ENCODE measurements around the gene PRIMA1. TPM values are rescaled to one million over a fixed set of nuclear protein-coding genes. Genes with fewer than 3 reads are reported as not detected.

PRIMA1 gene
- total RNA-seq, 1 donor from 2014 or later: 8.4 TPM

DNA sequence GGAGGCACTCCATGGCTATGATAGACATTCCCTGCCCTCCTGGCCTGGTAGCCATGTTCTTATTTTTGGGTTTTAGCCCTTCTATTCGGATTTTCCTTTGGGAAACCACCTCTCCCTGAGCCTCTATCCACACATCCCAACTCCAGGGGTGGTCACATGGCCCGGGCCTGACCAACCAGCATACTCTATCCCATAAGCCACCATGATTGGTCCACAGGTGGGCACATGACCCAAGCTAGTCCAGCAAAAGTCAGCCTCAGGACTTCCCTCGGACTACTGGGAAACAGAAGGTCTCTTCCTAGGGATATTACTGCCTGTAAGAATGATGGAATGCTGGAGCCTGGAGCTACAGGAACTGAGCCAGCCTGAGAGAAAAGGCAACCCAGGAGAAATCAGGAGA is 12.5 kb downstream of the PRIMA1 start:
- no peak for ATAC-seq (ENCODE audit: poor library complexity)
- DNase-seq: no peak
- intact Hi-C loops (cut with DNase I): no loop called here

DNA sequence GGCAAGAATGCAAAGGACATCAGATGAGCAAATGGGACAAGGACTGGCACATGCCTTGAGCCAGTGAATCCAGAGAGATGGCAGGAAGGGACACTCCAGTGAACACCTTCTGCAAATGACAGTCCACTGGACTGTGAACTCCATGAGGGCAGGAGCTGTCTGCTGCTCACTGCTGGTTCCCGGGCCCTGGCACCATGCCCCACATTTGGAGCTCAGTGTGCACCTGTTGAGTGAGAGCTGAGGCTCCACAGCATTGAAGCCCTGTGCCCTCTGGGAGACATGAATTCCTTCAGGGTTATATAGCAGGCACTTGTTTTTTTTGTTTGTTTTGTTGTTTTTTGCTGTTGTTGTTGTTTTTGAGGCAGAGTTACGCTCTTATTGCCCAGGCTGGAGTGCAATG is 13.1 kb downstream of the PRIMA1 start:
- no peak for DNase-seq
- intact Hi-C loops (cut with DNase I): no loop called here

DNA sequence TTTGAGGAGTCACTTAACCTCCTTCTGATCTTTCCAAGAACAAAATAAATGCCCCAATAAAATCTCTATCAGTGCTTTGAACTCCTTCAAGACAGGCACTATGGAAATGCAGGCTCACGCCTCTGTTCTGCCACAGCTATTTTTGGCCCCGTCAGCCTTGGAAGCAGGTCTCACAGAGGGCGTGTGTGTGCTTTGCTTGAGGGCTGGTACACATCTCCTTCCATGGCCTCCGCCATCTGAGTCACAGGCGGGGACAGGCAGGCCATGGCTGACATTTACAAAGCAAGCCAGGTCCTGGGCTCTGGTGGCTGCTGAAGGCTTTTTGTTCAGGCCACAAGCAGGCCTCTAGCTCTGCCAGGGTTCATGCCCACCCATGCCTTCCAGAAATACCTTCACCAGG is 16.0 kb downstream of the PRIMA1 start:
- intact Hi-C loops (cut with DNase I): no loop called here
- peak; percentile 89 for ATAC-seq (ENCODE audit: poor library complexity)
- peak; percentile 48 for DNase-seq

More for the DNA sequence above, 13.1 kb downstream of the PRIMA1 start:
- no peak for ATAC-seq (ENCODE audit: poor library complexity)

DNA sequence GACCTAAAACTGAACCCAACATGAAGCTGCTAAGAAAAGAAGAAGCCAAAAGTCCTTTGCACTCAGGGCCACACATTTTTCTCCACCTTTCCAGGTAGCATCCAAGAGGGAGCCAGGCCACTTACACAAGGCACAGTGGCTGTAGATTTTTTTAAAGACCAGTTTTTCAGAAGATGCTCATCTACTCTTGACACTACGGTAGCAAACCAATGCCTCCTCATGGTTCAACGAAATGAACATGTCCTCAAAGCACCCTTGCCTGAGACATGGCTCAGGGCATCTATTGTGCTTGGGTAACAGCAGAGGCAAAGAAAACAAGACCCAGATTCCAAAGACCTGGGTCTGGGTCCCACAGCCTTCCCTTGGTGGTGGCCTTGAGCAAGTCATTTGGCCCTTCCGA is 22.3 kb downstream of the PRIMA1 start:
- DNase-seq: no peak
- no peak for ATAC-seq (ENCODE audit: poor library complexity)
- intact Hi-C loops (cut with DNase I): no loop called here

DNA sequence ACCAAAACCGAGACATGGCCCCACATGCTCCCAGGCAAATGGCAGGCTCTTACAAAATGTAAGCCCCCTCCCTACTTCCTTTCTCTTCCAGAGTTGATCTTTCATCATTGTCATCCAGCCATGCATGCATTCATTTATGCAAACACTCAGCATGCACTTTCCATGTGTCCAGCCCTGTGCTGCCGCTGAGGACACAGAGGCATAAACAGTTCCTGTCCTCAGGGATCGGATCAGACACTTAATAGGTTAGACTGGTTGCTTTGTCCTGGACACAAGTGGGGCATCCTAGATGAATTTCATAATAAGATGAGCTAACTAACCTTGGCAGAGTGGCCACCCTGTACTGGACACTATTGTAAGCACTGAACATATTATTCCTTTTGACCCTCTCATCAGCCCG is 23.1 kb downstream of the PRIMA1 start:
- intact Hi-C loops (cut with DNase I): no loop called here
- DNase-seq (no peak), ATAC-seq (ENCODE audit: poor library complexity) (no peak)

DNA sequence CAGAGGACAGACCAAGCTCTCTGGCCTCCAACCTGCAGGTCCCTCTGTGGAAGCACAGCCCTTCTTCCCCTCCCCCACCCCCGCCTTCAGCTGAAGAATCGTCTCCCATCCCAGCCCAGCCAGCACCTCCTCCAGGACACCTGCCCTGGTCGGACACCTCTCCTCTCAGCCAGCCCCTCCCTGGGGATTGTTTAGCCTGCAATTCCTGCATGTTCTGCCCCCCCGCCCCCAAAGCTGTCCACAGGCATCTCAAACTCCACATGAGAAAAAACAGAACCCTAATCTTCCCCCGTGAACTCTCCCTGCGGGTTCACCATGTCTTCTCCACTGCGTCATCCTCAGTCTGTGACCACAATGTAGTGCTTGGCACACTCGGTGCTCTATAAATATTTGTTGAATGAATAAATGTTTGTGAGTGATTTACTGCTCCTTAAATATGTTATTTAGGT is 24.1 kb downstream of the PRIMA1 start:
- ATAC-seq (ENCODE audit: poor library complexity) (peak; percentile 75), DNase-seq (peak; percentile 59)
- intact Hi-C loops (cut with DNase I): no loop called here

DNA sequence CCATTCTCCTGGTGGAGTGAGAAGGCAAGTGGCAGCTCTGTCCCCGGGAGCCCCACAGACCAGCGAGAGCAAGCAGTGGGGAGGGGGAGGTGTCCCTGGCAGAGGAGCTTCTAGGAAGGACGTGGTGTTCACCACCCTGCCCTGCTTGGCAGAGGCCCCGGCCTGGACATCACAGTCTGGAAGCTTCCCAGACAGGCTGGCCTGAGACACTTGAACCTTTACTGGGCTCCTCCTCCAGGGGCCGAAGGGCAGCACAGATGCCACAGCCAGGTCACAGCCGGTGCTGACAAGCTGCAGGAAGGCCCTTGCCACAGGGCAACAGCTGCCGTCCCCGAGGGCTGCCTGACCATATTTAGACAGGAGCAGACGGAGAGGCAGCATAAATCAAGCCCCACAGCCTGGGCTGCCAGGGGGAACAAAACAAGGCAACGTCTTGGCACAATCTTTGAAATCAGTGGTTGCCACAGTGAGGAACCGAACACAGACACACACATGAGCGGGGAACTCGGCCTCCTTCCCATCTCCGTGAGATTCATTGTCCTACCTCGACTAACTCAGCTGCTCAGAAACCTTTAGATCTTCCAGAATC is 28.5 kb downstream of the PRIMA1 start:
- ATAC-seq (ENCODE audit: poor library complexity) (peak; percentile 84), DNase-seq (peak; percentile 86)
- intact Hi-C loops (cut with DNase I): no loop called here

DNA sequence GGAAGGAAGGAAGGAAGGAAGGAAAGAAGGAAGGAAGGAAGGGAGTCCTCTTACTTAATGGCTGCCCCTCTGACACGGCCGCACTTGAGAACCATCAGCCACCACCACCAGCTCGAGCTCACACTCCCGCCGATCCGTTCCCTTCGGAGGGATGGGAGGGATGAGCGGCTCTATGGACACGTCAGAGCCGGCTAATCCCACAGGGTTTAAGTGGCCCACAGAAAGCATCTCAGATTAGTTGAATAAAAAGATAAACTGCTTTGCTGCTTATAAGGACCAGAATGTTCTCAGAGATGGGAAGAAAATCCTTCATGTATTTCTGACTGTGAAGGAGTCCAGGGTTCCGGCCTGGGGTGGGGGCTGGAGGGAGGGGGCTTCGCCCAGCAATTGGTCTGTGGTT is 31.1 kb downstream of the PRIMA1 start:
- intact Hi-C loops (cut with DNase I): no loop called here
- DNase-seq (no peak), ATAC-seq (ENCODE audit: poor library complexity) (no peak)

DNA sequence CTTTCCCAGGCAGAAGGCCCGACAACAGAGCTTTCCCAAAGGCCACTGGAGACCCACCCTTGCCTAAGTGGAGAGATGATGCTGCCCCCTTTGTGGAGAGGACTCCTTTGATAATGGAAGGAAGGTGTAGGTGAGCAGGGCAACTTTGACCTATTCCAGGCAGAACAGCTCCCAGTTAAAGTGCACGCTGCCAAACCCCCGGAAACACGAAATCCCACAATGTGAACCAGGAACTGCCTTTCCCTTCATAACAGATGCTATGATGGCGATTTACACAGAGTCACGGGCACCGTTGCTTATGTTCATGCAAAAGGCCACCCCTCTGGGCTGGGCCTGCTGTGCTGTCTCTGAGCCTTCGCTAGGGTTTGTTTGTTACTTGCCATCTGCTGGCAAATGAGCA is 34.6 kb downstream of the PRIMA1 start:
- DNase-seq (no peak), ATAC-seq (ENCODE audit: poor library complexity) (no peak)
- intact Hi-C loops (cut with DNase I): no loop called here

DNA sequence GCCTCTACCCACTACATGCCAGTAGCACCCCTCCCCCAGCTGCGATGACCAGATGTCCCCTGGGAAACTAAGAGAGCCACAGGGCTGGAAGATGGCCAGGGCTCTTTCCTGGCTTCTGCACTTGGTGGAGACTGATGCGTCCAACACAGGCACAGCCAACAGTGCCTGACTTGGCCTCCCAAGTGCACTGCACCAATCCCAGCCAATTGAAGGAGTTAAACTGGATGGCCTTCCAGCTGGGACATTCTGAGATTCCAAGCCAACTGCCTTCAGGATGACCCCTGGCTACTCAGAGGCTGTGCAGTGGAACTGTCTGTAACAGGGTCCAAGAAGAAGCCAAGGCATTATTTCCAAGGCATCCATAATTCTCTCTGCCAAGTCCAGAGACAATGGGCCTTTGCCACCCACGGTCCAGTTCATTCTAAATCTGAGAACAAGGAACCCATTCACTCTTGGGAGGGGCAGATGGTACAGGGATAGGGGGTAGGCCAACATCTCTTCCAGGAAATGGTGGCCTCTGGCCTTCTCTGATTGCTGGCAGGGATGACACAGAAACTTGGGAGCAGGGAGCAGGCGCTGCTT is 35.2 kb downstream of the PRIMA1 start:
- peak; percentile 71 for ATAC-seq (ENCODE audit: poor library complexity)
- peak; percentile 90 for DNase-seq
- intact Hi-C loops (cut with DNase I): no loop called here

DNA sequence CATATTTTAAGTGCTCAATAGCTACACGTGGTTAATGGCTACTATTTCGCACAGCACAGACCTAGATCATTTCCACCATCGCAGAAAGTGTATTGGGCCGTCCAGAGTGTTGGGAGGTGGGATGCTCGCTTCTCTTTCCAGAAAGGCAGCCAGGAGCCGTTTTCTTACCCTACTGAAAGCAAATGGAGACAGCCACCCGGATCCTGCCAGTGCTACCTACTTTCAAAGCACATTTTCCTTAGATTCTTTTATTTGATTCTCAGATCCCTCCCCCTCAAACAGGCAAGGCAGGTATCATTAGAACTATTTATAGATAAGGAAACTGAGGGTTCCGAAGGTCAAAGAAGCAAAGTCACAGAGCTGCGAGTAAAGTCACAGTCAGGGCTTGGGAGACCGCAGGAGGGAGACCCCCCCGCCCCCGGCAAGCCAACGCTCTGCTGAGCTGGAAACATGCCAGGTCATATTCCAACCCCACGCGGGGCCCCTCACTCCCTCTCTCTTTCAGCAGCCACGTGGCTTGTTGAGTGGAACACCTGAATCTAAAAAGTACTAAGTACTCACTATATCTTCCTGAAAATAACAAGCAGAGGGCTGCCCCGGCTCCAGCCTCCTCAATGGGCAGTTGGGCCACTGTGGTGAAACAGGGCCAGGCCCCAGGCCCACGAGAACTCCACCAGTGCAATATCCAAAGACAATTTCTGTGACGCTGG is 36.2 kb downstream of the PRIMA1 start:
- DNase-seq: no peak
- intact Hi-C loops (cut with DNase I): no loop called here
- ATAC-seq (ENCODE audit: poor library complexity): no peak

DNA sequence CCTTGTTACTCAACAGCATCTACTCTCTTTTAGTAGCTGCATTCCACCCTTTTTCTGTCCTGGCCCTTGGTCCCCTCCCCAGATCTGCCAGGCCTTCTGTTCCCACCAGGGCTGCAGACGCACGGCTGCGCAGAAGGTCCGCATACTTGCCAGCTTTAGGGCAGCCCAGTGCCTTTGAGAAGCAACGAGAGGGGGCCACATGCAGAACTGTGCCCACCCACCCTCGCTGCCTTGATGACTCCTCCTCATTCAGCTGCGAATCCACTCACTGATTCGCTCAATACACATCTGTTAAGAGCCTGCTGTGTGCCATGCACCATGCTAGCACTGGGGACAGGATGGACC is 39.2 kb downstream of the PRIMA1 start:
- intact Hi-C loops (cut with DNase I): no loop called here
- no peak for ATAC-seq (ENCODE audit: poor library complexity)
- no peak for DNase-seq

DNA sequence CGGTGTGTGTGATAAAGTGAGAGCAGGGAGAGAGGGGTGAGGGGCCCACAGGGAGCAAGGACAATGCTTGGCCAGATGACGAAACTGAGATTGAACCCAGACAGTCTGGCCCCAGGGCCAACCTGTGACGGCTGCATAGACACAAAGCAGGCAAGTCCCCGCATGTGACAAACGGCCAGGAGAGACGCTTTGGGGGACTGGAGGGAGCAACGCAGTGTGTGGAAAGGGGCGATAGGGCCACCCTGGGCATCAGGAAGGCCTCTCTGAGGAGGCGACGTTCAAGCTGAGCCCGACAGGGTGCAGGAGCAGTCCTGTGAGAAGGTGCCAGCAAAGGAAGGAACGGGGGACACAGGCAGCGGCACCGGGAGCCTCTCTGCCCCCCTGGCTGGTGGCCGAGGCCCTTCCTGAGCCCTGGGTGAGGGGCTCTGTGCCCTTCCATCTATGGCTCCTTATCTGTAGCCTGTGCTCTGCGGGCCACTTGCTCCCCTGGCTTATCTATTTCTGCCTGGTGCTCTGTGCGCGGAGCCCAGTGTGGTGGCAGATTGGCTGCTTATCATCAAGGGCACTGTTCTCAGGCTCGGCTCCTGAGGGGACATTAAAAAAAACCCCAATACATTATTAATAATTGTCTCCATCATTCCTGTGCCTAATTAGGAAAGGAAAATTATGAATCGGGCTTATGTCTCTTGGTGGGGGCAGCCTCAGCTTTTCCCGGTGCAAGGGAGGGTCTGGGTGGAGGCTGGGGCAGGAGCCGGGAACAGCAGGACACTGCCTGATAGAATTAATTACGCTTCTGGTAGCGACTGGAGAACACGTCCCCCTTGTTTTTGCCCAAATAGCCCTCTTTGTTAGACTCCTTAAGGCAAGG is 39.8 kb downstream of the PRIMA1 start:
- DNase-seq: peak; percentile 77
- intact Hi-C loops (cut with DNase I): no loop called here

DNA sequence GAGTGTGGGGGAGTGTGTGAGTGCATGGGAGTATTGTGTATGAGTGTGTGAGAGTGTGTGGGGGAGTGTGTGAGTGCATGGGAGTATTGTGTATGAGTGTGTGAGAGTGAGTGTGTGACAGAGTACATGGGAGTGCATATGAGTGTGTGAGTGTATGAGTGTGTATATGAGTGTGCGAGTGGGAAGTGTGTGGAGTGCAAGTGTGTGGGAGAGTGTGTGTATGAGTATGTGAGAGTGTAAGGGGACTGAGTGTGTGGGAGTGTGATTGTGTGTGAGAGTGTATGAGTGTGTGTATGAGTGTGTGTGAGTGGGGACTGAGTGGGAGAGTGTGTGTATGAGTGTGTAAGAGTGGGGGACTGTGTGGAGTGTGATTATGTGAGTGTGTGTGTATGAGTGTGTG is 40.7 kb downstream of the PRIMA1 start:
- DNase-seq (no peak), ATAC-seq (ENCODE audit: poor library complexity) (no peak)
- intact Hi-C loops (cut with DNase I): no loop called here

More for the DNA sequence above, 39.8 kb downstream of the PRIMA1 start:
- ATAC-seq (ENCODE audit: poor library complexity): peak; percentile 78

DNA sequence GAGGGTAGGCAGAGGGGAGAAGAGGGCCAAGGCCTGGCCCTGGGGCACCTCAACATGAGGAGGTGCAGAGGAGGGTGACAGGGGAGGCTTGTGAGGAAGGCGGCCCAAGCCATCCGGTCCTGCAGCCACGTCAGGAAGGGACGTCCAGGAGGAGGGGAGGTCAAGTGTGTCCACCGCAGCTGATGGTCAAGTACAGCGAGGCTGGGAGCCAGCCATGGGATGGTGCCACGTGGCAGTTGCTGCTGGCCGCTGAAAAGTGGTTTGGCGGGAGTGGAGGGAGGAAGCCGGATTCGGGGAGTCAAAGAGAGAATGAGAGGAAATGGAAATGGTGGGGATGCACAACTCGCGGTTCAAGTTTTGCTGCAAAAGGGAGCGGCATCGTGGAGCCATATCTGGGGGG is 41.2 kb downstream of the PRIMA1 start:
- no peak for DNase-seq
- intact Hi-C loops (cut with DNase I): no loop called here

DNA sequence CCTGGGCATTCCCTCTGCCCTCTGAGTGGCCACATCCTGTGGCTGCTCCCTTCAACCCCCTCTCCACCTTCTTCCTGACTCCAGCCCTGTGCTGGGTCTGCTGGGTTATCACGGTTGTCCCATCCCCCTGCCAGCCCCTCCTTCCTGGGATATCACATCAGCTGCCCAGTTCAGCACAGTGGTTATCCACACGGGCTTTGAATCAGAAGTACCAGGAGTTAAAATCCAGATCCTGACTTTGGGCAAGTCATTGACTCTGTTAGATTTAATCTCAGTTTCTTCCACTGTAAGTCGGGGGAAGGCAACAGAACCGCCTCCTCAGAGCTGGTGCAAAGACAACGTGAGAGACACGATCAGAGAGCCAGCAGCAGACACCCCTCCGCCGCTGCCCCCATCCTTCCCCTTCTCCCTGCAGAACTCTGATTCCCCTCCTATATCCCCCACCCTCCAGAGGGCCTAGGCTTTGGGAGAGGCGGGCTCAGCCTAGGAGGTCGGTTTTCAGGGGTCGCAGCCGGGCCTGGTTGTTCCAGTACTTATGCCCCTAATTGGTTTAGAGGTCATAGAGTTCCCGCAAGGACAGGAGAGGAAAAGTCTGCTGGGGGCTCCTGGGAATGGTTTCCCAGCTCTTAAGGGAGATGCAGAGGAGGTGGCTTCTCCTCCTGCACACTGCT is 42.5 kb downstream of the PRIMA1 start:
- intact Hi-C loops (cut with DNase I): no loop called here
- DNase-seq: no peak
- ATAC-seq (ENCODE audit: poor library complexity): no peak

More for the DNA sequence above, 41.2 kb downstream of the PRIMA1 start:
- no peak for ATAC-seq (ENCODE audit: poor library complexity)

DNA sequence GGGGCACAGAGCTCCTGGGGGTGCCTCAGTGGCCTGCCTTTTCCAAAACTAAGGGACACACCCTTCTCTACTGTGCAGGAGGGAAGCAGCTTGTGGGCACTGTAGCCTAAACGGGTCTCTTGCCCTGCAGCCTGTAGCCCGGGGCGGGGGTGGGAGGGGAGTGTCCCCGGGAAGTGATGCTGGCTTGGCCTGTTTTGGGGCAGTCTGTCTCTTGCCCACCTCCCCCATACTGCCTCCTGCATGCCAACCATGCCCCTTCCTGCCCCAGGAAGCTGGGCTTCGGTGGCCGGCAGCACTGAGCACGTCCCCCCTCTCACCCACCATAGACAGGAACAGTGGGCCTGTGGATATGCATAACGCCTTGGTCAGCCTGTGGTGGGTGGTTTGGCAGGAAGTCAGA is 43.4 kb downstream of the PRIMA1 start:
- intact Hi-C loops (cut with DNase I): no loop called here
- DNase-seq: no peak

DNA sequence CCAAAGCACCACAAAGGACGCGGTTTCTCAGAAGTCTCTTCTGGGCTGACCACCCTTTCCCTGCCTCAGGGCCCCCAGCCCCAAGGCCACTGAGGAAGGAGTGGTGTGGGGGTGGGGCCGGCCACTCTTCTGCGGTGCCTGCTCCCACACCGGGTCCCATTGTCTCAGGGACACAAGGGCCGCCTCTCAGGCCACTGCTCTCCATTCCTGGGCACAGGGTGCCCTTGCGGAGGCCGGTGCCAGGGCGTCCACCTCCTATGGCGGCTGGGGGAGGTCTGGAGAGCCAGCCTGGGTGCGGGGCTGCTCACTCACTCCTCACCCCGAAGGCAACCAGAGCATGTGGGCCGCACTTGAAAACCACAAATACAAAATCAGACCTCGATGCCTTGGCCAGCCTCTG is 44.1 kb downstream of the PRIMA1 start:
- DNase-seq (no peak), ATAC-seq (ENCODE audit: poor library complexity) (no peak)
- intact Hi-C loops (cut with DNase I): no loop called here

More for the DNA sequence above, 43.4 kb downstream of the PRIMA1 start:
- no peak for ATAC-seq (ENCODE audit: poor library complexity)
